ENCODE data around the gene FUCA1. TPM values are rescaled to one million over a fixed set of nuclear protein-coding genes. Genes with fewer than 3 reads are reported as not detected.
A peak's percentile ranks its signal among the peaks of the same experiment; 100 is the strongest.

The FUCA1 gene
- total and polyA plus RNA-seq, 2 of the 4 experiments (the other 2 are of a cell fraction) = 2.9 to 3.5 TPM

DNA sequence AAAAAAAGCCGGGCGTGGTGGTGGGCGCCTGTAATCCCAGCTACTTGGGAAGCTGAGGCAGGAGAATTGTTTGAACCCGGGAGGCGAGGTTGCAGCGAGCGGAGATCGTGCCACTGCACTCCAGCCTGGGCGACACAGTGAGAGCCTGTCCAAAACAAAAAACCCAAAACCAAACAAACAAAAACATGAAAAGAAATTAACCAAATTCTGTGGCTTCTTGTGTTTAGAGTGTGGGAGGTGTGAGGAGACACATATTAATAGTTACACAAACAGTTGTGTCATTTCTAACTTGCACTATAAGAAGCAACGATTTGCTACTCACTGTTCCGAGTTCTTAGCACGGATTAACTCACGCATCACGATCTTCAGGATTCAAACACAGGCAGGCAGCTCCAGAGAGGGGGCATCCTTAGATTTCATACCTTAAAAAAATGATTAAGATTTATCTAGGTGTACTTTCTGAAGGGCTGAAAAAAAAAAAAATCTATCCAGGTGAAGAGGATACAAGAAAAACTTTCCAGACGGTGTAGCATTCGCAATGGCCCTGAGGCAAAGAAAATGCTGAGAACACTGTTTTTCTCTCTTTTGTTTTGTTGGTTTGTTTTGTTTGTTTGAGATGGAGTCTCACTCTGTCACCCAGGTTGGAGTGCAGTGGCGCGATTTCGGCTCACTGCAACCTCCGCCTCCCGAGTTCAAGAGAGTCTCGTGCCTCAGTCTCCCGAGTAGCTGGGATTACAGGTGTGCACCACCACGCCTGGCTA lies 42.1 kb downstream of the FUCA1 start (continued):
- TF ChIP-seq MXI1 (IDR thresholded peaks at IDR 0.05; ENCODE audit: borderline replicate concordance, low read depth, low read length) = no peak

DNA sequence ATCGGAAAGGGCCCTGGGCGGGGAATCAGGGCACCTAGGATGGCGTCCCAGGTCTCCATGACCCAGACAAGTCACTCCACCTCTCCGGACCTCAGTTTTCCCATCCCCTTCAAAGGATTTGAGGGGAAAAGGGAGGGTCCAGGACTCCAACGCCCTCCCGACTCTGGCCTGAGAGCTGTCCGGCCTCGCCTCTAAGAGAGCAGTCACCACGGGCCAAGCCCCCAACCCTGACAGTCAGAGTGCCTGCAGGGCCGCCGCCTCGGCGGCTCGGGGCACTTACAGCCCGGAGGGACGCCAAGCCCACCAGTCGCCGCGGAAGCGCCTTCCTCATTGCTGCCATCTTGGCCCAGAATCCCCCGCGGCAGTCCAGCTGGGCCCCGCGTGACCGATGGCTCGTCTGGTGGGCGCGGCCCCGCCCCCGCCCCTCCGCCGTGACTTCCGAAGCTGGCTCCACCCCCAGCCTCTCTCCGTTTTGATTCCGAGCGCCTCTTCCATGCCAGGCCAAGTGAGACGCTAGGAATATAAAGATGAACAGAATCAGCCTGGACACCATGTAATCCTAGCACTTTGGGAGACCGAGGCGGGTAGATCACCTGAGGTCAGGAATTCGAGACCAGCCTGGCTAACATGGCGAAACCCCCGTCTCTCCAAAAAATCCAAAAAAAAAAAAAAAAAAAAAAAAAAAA lies 42.9 kb downstream of the FUCA1 start, which contains the start of gene HMGCL:
Gene HMGCL, minus strand, starts transcription at position 354 of the 686 bp plus-strand sequence. Its CDS starts 14 bp downstream, at position 340.
- peak within 1 kb of the TSS; percentile 31 for H2AK5ac ChIP-seq (ENCODE audit: low read depth, low read length)
- H4K91ac ChIP-seq (ENCODE audit: insufficient read depth, low read depth, low read length) = peak within 1 kb of the TSS; percentile 68
- H3K18ac ChIP-seq (ENCODE audit: low read depth, low read length) = peak within 1 kb of the TSS; percentile 90
- no peaks in the 10 kb centered on the region for H3K27me3 ChIP-seq (ENCODE audit: control insufficient read depth, insufficient read depth, low read length)
- intact Hi-C loops (cut with micrococcal nuclease) = no loop called here
- peak within 1 kb of the TSS; percentile 96 to 100 for H4K8ac ChIP-seq (ENCODE audit: low read depth in 2 of 2, low read length in 2 of 2)
- POLR2A ChIA-PET (ENCODE audit: unreplicated experiment) = interaction anchor here (0.5 to 0.9 kb wide), 2 partner anchors 14 to 36 kb away, joined by 3 to 5 read pairs; no protein-coding TSS in a partner anchor
- peak within 1 kb of the TSS; percentile 98 for H3K14ac ChIP-seq (replicated peaks; ENCODE audit: low read depth, low read length)
- ATAC-seq (ENCODE audit: low read depth) (peak; percentile 99), DNase-seq (peak; percentile 84)
- no peaks in the 10 kb centered on the region for H4K20me1 ChIP-seq (ENCODE audit: insufficient read depth, low read length)
- H3K56ac ChIP-seq (ENCODE audit: extremely low read depth, insufficient read depth, low read length) = peak within 1 kb of the TSS; percentile 80
- peak within 1 kb of the TSS; percentile 89 for H3K4me2 ChIP-seq (ENCODE audit: low read depth, low read length)
- H3K9me1 ChIP-seq (ENCODE audit: insufficient read depth, low read length) = peaks cover 4% of the 10 kb centered on the region
- H3K27ac ChIP-seq (ENCODE audit: insufficient read depth, low read length) = peak within 1 kb of the TSS; percentile 99
- H3K36me3 ChIP-seq (ENCODE audit: control insufficient read depth, insufficient read depth, low read length) = no peaks in the 10 kb centered on the region
- in situ Hi-C loops (cut with MboI; ENCODE audit: low sequenced_read_pairs) = no loop called here
- peak within 1 kb of the TSS; percentile 97 for H2AK9ac ChIP-seq (replicated peaks; ENCODE audit: low read depth, low read length, poor library complexity)
- dilution Hi-C loops (cut with HindIII; ENCODE audit: low sequenced_read_pairs, unreplicated experiment) = no loop called here
- no TSS peak for BruUV-seq (replicated peaks)
- peak within 1 kb of the TSS; percentile 99 for H4K5ac ChIP-seq (ENCODE audit: low read depth, low read length)
- peak within 1 kb of the TSS; percentile 99 for H3K9ac ChIP-seq (ENCODE audit: low read depth, low read length)
- peak within 1 kb of the TSS; percentile 36 for H2BK120ac ChIP-seq (ENCODE audit: low read depth, low read length)
- peak within 1 kb of the TSS; percentile 81 for H3K4ac ChIP-seq (ENCODE audit: low read depth, low read length)
- peak within 1 kb of the TSS; percentile 91 for H2BK5ac ChIP-seq (ENCODE audit: low read depth, low read length, poor library complexity, severe bottlenecking)
- H2BK20ac ChIP-seq (ENCODE audit: low read depth, low read length) = no peak within 1 kb of the TSS
- CTCF ChIA-PET = no interaction called here
- H3K4me1 ChIP-seq (ENCODE audit: control insufficient read depth, insufficient read depth, low read length) = peaks cover 3% of the 10 kb centered on the region
- no peaks in the 10 kb centered on the region for H3K9me3 ChIP-seq (ENCODE audit: control insufficient read depth, insufficient read depth, low read length)
- H3K4me3 ChIP-seq (ENCODE audit: insufficient read depth, low read depth, low read length) = peak within 1 kb of the TSS; percentile 99
- 0% methylated on average over 20 of the region's 42 CpGs; no CpG with 5 or more reads in 1 of the 2 experiments for WGBS, 2 experiments (ENCODE audit: extremely low coverage in 2 of 2, insufficient read length in 1 of 2)
- peak within 1 kb of the TSS; percentile 6; the same call in 1 of the 2 replicates for H3K23ac ChIP-seq (ENCODE audit: low read depth, low read length)
- peak within 1 kb of the TSS; percentile 96 for H2AFZ ChIP-seq (replicated peaks; ENCODE audit: low read length, poor library complexity)
- H2BK15ac ChIP-seq (ENCODE audit: low read depth, low read length) = peak within 1 kb of the TSS; percentile 45; the same call in 1 of the 3 replicates
- H3K79me1 ChIP-seq (ENCODE audit: low read depth in 1 of 2, low read length in 2 of 2) = peaks cover 14 to 17% of the 10 kb centered on the region in 2 experiments
- TF ChIP-seq RFX5 (IDR thresholded peaks at IDR 0.05; ENCODE audit: low read depth, low read length) (no peak), BHLHE40 (IDR thresholded peaks at IDR 0.05; ENCODE audit: low read depth, low read length) (peak; percentile 79), ELK1 (IDR thresholded peaks at IDR 0.05; ENCODE audit: borderline replicate concordance, low read depth, low read length) (no peak), RAD21 (IDR thresholded peaks at IDR 0.05; ENCODE audit: low read length) (no peak), NFE2L2 (IDR thresholded peaks at IDR 0.05; ENCODE audit: low read depth, low read length) (no peak), SMC3 (IDR thresholded peaks at IDR 0.05; ENCODE audit: low read depth, low read length) (no peak), MAZ (IDR thresholded peaks at IDR 0.05; ENCODE audit: borderline replicate concordance, low read depth, low read length) (peak; percentile 72; the same call in 1 of the 2 replicates), CEBPB (IDR thresholded peaks at IDR 0.05; ENCODE audit: low read depth, low read length) (no peak), POLR2A (IDR thresholded peaks at IDR 0.05; ENCODE audit: low read depth, low read length) (peak; percentile 94), RCOR1 (IDR thresholded peaks at IDR 0.05; ENCODE audit: insufficient replicate concordance, low read length) (no peak), FOS (IDR thresholded peaks at IDR 0.05; ENCODE audit: low read depth, low read length) (no peak), MAFK (IDR thresholded peaks at IDR 0.05; ENCODE audit: low read depth, low read length) (no peak), MXI1 (IDR thresholded peaks at IDR 0.05; ENCODE audit: borderline replicate concordance, low read depth, low read length) (0 out of 2 replicates have a peak, but pooled peaks have one; percentile 21), CHD1 (IDR thresholded peaks at IDR 0.05; ENCODE audit: low read depth, low read length) (no peak)
